Chondrocyte (in vitro differentiated cells): ENCODE data around the gene TSPAN6. TPM values are rescaled to one million over a fixed set of nuclear protein-coding genes. Genes with fewer than 3 reads are reported as not detected.

Experiments used
- DNase-seq: peaks from one replicate; pipeline ENCODE4 v3.0.0; 2021; ENCODE audit warnings: mixed read lengths, low spot score
- H3K27ac Mint-ChIP-seq: one replicate; pipeline ENCODE4 v1.8.0; 2021; ENCODE audit warnings: mild to moderate bottlenecking, moderate library complexity, mixed read lengths; ENCODE audit not compliant: unreplicated experiment
- H3K27me3 Mint-ChIP-seq: 2 replicates; pipeline ENCODE4 v1.8.0; 2021; ENCODE audit warnings: low read depth, mixed read lengths
- H3K36me3 Mint-ChIP-seq: 2 replicates; pipeline ENCODE4 v1.8.0; 2021; ENCODE audit warnings: low read depth, mixed read lengths
- H3K4me1 Mint-ChIP-seq: 2 replicates; pipeline ENCODE4 v1.8.0; 2021; ENCODE audit warnings: low read depth, mild to moderate bottlenecking, mixed read lengths
- H3K4me3 Mint-ChIP-seq: one replicate; pipeline ENCODE4 v1.8.0; 2021; ENCODE audit warnings: mild to moderate bottlenecking, moderate library complexity, mixed read lengths; ENCODE audit not compliant: unreplicated experiment
- H3K9me3 Mint-ChIP-seq: 2 replicates; pipeline ENCODE4 v1.8.0; 2021; ENCODE audit warnings: low read depth, mixed read lengths
- CTCF ChIP-seq: fragments of 200-600 bp; sonication (generic); IDR thresholded peaks from 2 replicates; pipeline ENCODE4 v1.5.0; 2021; ENCODE audit warnings: antibody characterized with exemption, mild to moderate bottlenecking, moderate library complexity
- total RNA-seq: library from RNA; stranded (reverse); gene quantifications from 3 replicates; pipeline ENCODE4 v1.2.1, GENCODE V29; 2021

TSPAN6 gene
- total RNA-seq, 1 donor from 2014 or later: 18.6 TPM

- Mint-ChIP-seq H3K4me3 (no peak overlapping the region), H3K27ac (peak overlapping the region; percentile 97), H3K9me3 (no peaks in the 10 kb centered on the region), H3K4me1 (peaks cover 67% of the 10 kb centered on the region), H3K36me3 (no peaks in the 10 kb centered on the region), H3K27me3 (no peaks in the 10 kb centered on the region)
- no peak for DNase-seq
- no peak for TF ChIP-seq CTCF
Measured at GRCh38 chrX:100647739-100648138, 11.1 kb upstream of the TSPAN6 start.

- H3K9me3 Mint-ChIP-seq: no peaks in the 10 kb centered on the region
- H3K27me3 Mint-ChIP-seq: no peaks in the 10 kb centered on the region
- peaks cover 69% of the 10 kb centered on the region for H3K4me1 Mint-ChIP-seq
- peak; percentile 59 for TF ChIP-seq CTCF
- peak overlapping the region; percentile 97 for H3K27ac Mint-ChIP-seq
- H3K4me3 Mint-ChIP-seq: no peak overlapping the region
- DNase-seq: no peak
- no peaks in the 10 kb centered on the region for H3K36me3 Mint-ChIP-seq
Measured at GRCh38 chrX:100647095-100647494, 10.5 kb upstream of the TSPAN6 start.

- DNase-seq: no peak
- H3K27me3 Mint-ChIP-seq: no peaks in the 10 kb centered on the region
- H3K36me3 Mint-ChIP-seq: no peaks in the 10 kb centered on the region
- H3K4me3 Mint-ChIP-seq: peak overlapping the region; percentile 57
- TF ChIP-seq CTCF: no peak
- H3K4me1 Mint-ChIP-seq: peaks cover 65% of the 10 kb centered on the region
- peaks cover 6% of the 10 kb centered on the region for H3K9me3 Mint-ChIP-seq
- H3K27ac Mint-ChIP-seq: peak overlapping the region; percentile 91
Measured at GRCh38 chrX:100645106-100645505, 8.5 kb upstream of the TSPAN6 start.

- Mint-ChIP-seq H3K9me3 (peaks cover 6% of the 10 kb centered on the region), H3K36me3 (no peaks in the 10 kb centered on the region), H3K27me3 (no peaks in the 10 kb centered on the region), H3K4me3 (peak within 1 kb of the TSS; percentile 57), H3K4me1 (peaks cover 58% of the 10 kb centered on the region), H3K27ac (peak within 1 kb of the TSS; percentile 95)
- TF ChIP-seq CTCF: no peak
- DNase-seq: no peak
Measured at GRCh38 chrX:100643956-100644860, 7.6 kb upstream of the TSPAN6 start, which contains the start of gene SRPX2. SRPX2 (plus strand) TSS chrX:100644199; CDS start chrX:100646323, 2,124 bp downstream.

GRCh38 chrX:100643212-100643611 lies 6.6 kb upstream of the TSPAN6 start:
- peaks cover 6% of the 10 kb centered on the region for H3K9me3 Mint-ChIP-seq
- H3K27me3 Mint-ChIP-seq: no peaks in the 10 kb centered on the region
- H3K27ac Mint-ChIP-seq: peak overlapping the region; percentile 95
- H3K36me3 Mint-ChIP-seq: no peaks in the 10 kb centered on the region
- no peak for DNase-seq
- TF ChIP-seq CTCF: no peak
- H3K4me3 Mint-ChIP-seq: no peak overlapping the region
- H3K4me1 Mint-ChIP-seq: peaks cover 52% of the 10 kb centered on the region
